Melanocyte of skin (primary cell): ENCODE measurements around the gene ANKRD34A. TPM values are rescaled to one million over a fixed set of nuclear protein-coding genes. Genes with fewer than 3 reads are reported as not detected.

ENCODE experiments used
- total RNA-seq, 2 donors: library from RNA; depleted of rRNA; stranded (reverse); fragments of >200 nt; gene quantifications; 2 replicates each; pipeline ENCODE4 v1.2.3, GENCODE V29; 2012

Gene ANKRD34A
- under 1 TPM; 0.34 to 0.67 TPM for total RNA-seq

DNA sequence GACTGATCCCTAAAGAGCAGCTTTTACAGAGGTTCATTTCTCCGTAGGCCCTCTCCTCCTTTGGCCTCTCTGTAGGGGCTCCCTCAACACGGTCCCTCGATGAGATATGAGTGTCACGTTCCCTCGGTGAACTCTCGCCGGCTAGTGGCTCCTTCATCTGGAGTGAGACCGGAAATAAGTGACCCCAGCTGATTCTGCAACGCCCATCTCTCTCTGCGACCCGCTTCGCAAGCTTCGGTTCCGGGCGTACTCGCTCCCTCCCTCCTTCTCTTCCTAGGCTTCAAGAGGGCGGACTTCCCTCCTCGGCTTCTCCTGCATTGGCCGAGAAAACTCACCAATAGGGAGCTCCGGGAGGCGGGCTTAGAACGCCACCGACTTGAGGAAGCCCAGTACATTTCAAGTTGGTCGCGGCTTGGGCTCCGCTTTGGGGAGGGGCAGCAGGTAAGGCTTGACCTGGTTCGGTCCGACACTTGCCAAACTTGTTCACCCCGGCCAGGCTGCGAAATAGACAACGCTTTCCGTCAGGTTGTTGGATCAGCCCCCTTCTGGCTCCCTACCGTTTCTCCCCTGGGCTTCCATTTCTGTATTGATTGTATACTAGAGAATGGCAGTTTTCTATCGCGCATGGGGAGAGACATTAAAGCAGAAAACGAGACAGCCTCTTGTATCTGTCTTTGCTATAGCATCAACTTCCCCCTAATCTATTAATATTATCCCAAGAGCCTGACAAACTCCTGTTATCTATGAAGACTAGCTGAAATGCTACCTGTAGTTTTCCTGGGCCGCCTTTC, at the start of gene ANKRD34A, which contains the start of gene POLR3GL:
TSS of gene ANKRD34A (minus strand) at position 248 of the 791 bp plus-strand sequence. CDS start 2,816 bp downstream, outside the sequence.
TSS of gene POLR3GL (plus strand) at position 363 of the 791 bp plus-strand sequence. CDS start 10,176 bp downstream, outside the sequence.

DNA sequence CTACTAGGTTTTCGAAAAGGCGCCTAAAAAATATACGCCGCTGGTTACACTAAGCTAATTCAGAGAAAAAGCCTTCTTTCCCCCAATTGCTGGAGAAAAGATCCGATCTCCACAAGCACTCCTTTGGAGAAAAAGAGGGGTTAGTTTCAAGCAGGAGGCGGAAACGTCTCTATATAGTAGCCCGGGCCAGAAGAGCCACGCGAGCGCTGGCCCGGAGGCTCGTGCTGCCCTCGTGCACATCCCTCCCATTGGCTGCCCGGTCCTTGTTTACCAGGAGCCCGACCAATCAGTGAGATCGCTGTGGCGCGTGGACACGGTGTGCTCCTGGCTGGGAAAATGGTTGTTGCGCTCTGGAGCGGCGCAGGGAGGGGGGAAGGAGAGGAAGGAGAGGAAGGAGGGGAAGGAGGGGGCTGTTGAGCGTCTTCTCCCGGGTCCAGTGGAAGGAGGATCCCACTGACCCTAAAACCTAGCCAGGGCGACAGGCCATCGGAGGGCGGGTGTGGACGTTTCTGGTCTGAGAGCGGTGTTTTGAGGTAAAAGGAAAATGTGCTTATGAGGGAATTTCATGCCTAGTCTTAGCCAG, 32.1 kb upstream of the ANKRD34A start, which contains the start of gene TXNIP:
TSS of gene TXNIP (minus strand) at position 147 of the 583 bp plus-strand sequence. CDS start 313 bp downstream, outside the sequence.

DNA sequence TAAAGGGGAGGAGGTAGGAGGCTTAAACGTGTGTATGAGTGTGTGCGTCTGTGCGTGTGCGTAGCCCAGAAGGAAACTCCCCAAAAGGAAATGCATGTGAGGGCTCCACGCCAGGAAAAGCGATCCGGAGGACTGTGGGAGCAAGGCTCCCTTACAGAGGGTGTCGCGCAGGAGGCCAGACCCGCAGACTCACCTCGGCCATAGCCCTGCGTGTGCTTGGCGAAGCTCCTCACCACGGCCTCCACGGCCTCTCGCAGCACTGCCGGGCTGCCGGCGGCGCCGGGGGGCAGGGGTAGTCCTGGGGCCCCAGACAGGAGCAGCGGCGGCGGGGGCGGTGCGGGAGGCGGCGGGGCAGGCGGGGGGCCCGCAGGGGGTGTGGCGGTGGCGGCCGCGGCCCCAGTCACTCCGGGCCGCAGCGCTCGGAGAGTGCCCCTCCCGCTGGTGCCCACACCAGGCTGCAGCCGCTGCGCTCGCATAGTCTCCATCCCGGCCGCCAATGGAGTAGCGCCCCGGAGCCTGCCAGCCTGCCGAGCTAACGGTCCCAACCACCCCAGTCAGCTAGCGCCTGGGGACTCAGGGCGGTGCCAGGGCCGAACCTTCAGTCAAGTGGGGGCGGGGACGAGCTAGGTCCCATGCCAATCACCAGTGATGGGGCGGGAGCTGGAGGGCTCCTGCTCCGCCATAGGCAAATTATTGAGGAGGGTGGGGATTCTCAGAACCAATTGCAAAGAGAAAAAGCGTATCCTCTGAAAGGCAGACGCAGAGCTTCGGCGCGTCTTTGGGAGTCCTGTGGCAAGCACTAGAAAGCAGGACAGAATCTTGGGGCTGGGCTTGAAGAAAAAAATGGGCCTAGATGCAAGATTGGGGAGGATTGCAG, 6.7 kb downstream of the ANKRD34A start, which contains the start of gene LIX1L:
TSS of gene LIX1L (minus strand) at position 575 of the 877 bp plus-strand sequence. CDS start at position 485, 90 bp downstream.

DNA sequence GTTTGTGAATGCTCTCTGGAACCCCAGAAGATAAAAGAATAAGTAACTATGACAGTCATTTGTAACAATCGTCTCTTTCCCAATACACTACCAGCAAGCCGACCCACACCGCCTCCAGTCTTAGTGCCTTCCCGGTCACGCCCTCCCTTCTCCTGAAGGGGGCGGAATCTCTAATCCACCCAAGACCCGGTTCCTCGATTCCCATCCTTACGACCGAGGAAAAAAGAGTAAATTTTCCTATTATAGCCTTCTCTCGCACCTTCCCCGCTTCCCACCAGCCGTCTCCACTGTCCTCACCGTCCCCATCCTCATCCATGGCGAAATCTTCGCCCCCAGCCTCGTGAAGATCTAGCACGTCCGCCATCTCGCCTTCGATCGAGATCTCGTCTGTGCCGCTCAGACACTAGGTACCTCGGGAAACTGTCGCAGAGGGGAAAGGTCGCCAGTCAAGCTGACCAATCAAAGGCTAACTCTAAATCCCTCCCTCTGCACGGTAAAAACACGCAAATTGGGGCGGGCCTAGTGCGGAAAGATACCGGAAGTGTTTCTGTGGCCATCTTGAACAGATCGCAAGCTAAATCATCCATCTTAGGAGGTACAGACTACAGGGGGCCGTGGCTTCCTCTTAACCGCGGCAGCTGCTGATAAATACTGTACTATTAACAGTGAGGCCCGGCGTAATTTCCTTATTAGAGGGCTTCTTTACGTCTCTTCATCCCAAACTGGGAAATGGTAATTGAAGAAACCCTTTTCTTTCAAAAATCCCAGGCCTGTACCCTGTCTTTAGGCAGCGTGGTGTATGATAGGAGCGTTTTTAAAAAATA, 37.1 kb downstream of the ANKRD34A start, which contains the start of gene RBM8A:
TSS of gene RBM8A (minus strand) at position 422 of the 824 bp plus-strand sequence. CDS start at position 364, 58 bp downstream.

DNA sequence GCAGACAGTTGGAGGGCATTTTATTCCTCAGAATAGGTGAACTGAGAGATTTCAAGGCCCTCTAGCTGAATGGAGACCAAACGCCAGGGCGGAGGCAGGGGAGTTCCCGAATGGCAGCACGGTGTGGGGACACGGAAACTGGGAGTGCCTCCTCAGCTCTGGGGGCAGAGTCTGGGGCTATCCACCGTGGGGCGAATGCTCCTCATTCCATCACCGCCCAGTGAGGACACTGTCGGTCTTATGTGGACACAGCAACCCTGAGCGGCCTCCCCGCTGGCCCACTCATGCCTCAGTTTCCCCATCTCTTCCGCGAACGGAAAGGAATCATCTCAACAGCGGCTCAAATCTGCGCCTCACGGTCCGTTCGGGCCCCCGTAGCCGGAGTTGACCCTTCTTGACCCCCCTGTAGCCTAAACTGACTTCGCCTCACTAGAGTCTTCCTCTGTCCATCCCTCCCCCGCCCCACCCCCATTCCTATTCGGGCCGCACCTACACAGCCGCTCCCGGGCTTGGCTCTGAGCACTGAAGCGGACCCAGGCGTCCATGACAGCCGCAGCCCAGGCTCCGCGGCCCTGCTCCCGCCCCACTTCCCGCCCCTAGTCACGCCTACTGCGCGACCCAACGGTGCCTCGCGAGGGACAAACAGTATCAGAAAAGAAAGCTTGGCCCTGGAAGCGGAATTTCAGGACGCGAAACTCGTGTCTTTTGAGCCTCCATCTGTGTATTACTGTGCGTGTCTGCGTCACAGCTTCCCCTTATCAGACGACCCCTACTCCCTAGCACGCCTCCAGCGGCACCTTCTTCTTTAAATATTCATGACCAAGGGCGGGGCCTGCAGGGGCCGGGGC, 46.0 kb downstream of the ANKRD34A start, which contains the start of gene PEX11B:
TSS of gene PEX11B (minus strand) at position 574 of the 848 bp plus-strand sequence. CDS start at position 545, 29 bp downstream.

Other genes starting within 250 kb of the ANKRD34A start
- not detected for gene CD160, start 245.1 kb downstream of the ANKRD34A start, total RNA-seq
- 10 to 100 TPM in 1 of 2 donors, 1 to 10 TPM in 1; 8.3 to 11.0 TPM for gene RNF115, start 140.5 kb downstream of the ANKRD34A start, total RNA-seq
- 10 to 100 TPM; 42.0 to 47.8 TPM for gene POLR3C, start 140.4 kb downstream of the ANKRD34A start, total RNA-seq
- gene NUDT17, start 118.9 kb downstream of the ANKRD34A start, total RNA-seq = 1 to 10 TPM; 5.0 to 5.2 TPM
- 1 to 10 TPM; 5.2 to 7.3 TPM for gene PIAS3, start 105.5 kb downstream of the ANKRD34A start, total RNA-seq
- under 1 TPM; under 0.01 TPM for gene ANKRD35, start 78.7 kb downstream of the ANKRD34A start, total RNA-seq
- gene ITGA10, start 54.5 kb downstream of the ANKRD34A start, total RNA-seq = under 1 TPM; under 0.01 to 0.69 TPM
- 10 to 100 TPM; 22.3 to 23.1 TPM for gene PEX11B, start 45.9 kb downstream of the ANKRD34A start, total RNA-seq
- 100 to 1,000 TPM in 1 of 2 donors, 10 to 100 TPM in 1; 65.0 to 102 TPM for gene RBM8A, start 37.1 kb downstream of the ANKRD34A start, total RNA-seq
- gene LIX1L, start 6.6 kb downstream of the ANKRD34A start, total RNA-seq = 10 to 100 TPM; 15.5 to 19.3 TPM
- 10 to 100 TPM in 1 of 2 donors, 1 to 10 TPM in 1; 9.7 to 11.7 TPM for gene POLR3GL, start 115 bp upstream of the ANKRD34A start, total RNA-seq
- 10 to 100 TPM; 63.3 to 75.0 TPM for gene TXNIP, start 32.0 kb upstream of the ANKRD34A start, total RNA-seq
- gene HJV, start 57.2 kb upstream of the ANKRD34A start, total RNA-seq = not detected
- gene NBPF10, start 180.2 kb upstream of the ANKRD34A start, total RNA-seq = under 1 TPM; 0.67 to 0.69 TPM